GM23338 (cell line): ENCODE data around the gene TIE1. TPM values are rescaled to one million over a fixed set of nuclear protein-coding genes. Genes with fewer than 3 reads are reported as not detected.

ENCODE experiments used
- ATAC-seq: fragments of 200-7000 bp; cut with Tn5 transposase; 3 replicates; pipeline ENCODE4 v1.9.1; 2020
- DNase-seq: peaks from one replicate; pipeline ENCODE4 v3.0.0-alpha.2; 2015; ENCODE audit warnings: low spot score
- H2AFZ ChIP-seq: fragments of 200-600 bp; sonication (generic); 2 replicates; pipeline ENCODE4 v1.8.0; 2016; ENCODE audit warnings: antibody characterized with exemption, mild to moderate bottlenecking, moderate library complexity
- H3F3A ChIP-seq: fragments of 200-600 bp; sonication (generic); replicated peaks from 2 replicates; pipeline ENCODE4 v1.8.0; 2017; ENCODE audit warnings: antibody characterized with exemption, mixed run types, low read depth
- H3K27ac ChIP-seq: fragments of 200-600 bp; sonication (generic); 2 replicates; pipeline ENCODE4 v1.6.1; 2016; ENCODE audit warnings: low read depth
- H3K27me3 ChIP-seq: fragments of 200-600 bp; sonication (generic); 2 replicates; pipeline ENCODE4 v1.8.0; 2016; ENCODE audit warnings: mild to moderate bottlenecking, mixed run types, moderate library complexity; ENCODE audit not compliant: insufficient read depth
- H3K36me3 ChIP-seq: fragments of 200-600 bp; sonication (generic); 2 replicates; pipeline ENCODE4 v1.8.0; 2016; ENCODE audit warnings: mild to moderate bottlenecking; ENCODE audit not compliant: insufficient read depth
- H3K4me1 ChIP-seq: fragments of 200-600 bp; sonication (generic); 2 replicates; pipeline ENCODE4 v1.8.0; 2016; ENCODE audit warnings: mild to moderate bottlenecking, moderate library complexity; ENCODE audit not compliant: insufficient read depth
- H3K4me2 ChIP-seq: fragments of 200-600 bp; sonication (generic); 2 replicates; pipeline ENCODE4 v1.7.1; 2017; ENCODE audit warnings: mixed run types
- H3K4me3 ChIP-seq: fragments of 200-600 bp; sonication (generic); 2 replicates; pipeline ENCODE4 v1.6.1; 2016; ENCODE audit warnings: mixed run types
- H3K79me2 ChIP-seq: fragments of 200-600 bp; sonication (generic); replicated peaks from 2 replicates; pipeline ENCODE4 v1.8.0; 2017; ENCODE audit warnings: mild to moderate bottlenecking; ENCODE audit not compliant: insufficient read depth
- H3K9me2 ChIP-seq: fragments of 200-600 bp; sonication (generic); 2 replicates; pipeline ENCODE4 v1.8.0; 2017; ENCODE audit not compliant: insufficient read depth
- H4K20me1 ChIP-seq: fragments of 200-600 bp; sonication (generic); replicated peaks from 2 replicates; pipeline ENCODE4 v1.8.0; 2017; ENCODE audit warnings: mild to moderate bottlenecking; ENCODE audit not compliant: insufficient read depth
- H3K27ac Mint-ChIP-seq: 2 replicates; pipeline ENCODE4 v1.8.0; 2020; ENCODE audit warnings: inconsistent platforms, mild to moderate bottlenecking, moderate library complexity, mixed read lengths
- H3K27me3 Mint-ChIP-seq: 3 replicates; pipeline ENCODE4 v1.8.0; 2022; ENCODE audit warnings: low read depth, mild to moderate bottlenecking, moderate library complexity, mixed read lengths, inconsistent platforms; ENCODE audit not compliant: insufficient read depth, poor library complexity
- H3K36me3 Mint-ChIP-seq: 3 replicates; pipeline ENCODE4 v1.8.0; 2021; ENCODE audit warnings: low read depth, mild to moderate bottlenecking, inconsistent platforms, moderate library complexity, mixed read lengths
- H3K4me1 Mint-ChIP-seq: 3 replicates; pipeline ENCODE4 v1.8.0; 2020; ENCODE audit warnings: mild to moderate bottlenecking, inconsistent platforms, mixed read lengths
- H3K4me3 Mint-ChIP-seq: 3 replicates; pipeline ENCODE4 v1.8.0; 2021; ENCODE audit warnings: moderate library complexity, mild to moderate bottlenecking, inconsistent platforms, mixed read lengths
- H3K9me3 Mint-ChIP-seq: 3 replicates; pipeline ENCODE4 v1.8.0; 2020; ENCODE audit warnings: moderate library complexity, mild to moderate bottlenecking, inconsistent platforms, mixed read lengths
- CREB1 ChIP-seq: fragments of 250-450 bp; sonication (Bioruptor Pico); IDR thresholded peaks from 2 replicates; pipeline ENCODE4 v1.5.0; 2020; ENCODE audit warnings: low read depth, mild to moderate bottlenecking, moderate library complexity
- EZH2 ChIP-seq: fragments of 200-600 bp; sonication (generic); IDR thresholded peaks from one replicate; pipeline ENCODE4 v1.8.0; 2017; ENCODE audit warnings: antibody characterized with exemption, mild to moderate bottlenecking, low read depth; ENCODE audit not compliant: unreplicated experiment
- EZH2phosphoT487 ChIP-seq: fragments of 200-600 bp; sonication (generic); IDR thresholded peaks from one replicate; pipeline ENCODE4 v1.8.1; 2018; ENCODE audit warnings: antibody characterized with exemption; ENCODE audit not compliant: unreplicated experiment
- JUNB ChIP-seq: IDR thresholded peaks from one replicate; pipeline ENCODE4 v1.6.1; 2016; ENCODE audit warnings: antibody characterized with exemption; ENCODE audit not compliant: unreplicated experiment
- NANOG ChIP-seq: IDR thresholded peaks from 2 replicates; pipeline ENCODE4 v1.6.1; 2016; ENCODE audit warnings: antibody characterized with exemption, borderline replicate concordance
- POLR2AphosphoS5 ChIP-seq: IDR thresholded peaks from 2 replicates; pipeline ENCODE4 v1.6.1; 2016; ENCODE audit warnings: antibody characterized with exemption, low read depth
- REST ChIP-seq: IDR thresholded peaks from one replicate; pipeline ENCODE4 v1.6.1; 2018; ENCODE audit warnings: antibody characterized with exemption; ENCODE audit not compliant: unreplicated experiment
- STAT1 ChIP-seq: IDR thresholded peaks from one replicate; pipeline ENCODE4 v1.6.1; 2016; ENCODE audit warnings: antibody characterized with exemption; ENCODE audit not compliant: unreplicated experiment
- ZNF114 ChIP-seq: fragments of 250-450 bp; sonication (Bioruptor Pico); IDR thresholded peaks from 2 replicates; pipeline ENCODE4 v1.5.0; 2020; ENCODE audit warnings: mild to moderate bottlenecking, moderate library complexity
- ZNF331 ChIP-seq: fragments of 250-450 bp; sonication (Bioruptor Pico); IDR thresholded peaks from 2 replicates; pipeline ENCODE4 v1.5.0; 2020; ENCODE audit warnings: low read depth, mild to moderate bottlenecking, moderate library complexity
- polyA plus RNA-seq: library from polyadenylated mRNA; unstranded; fragments of >200 nt; fragmentation: Nextera tagmentation; extraction: Ambion mirVana; gene quantifications from 2 replicates; pipeline ENCODE4 v1.2.1, GENCODE V29; 2016
- total RNA-seq: library from RNA; depleted of rRNA; stranded (reverse); fragments of >200 nt; shearing (Covaris generic); gene quantifications from 2 replicates; pipeline ENCODE4 v1.2.3, GENCODE V29; 2014
- TF ChIP-seq, protein P1 (sequence below): fragments of 250-450 bp; sonication (Bioruptor Pico); IDR thresholded peaks from 2 replicates; pipeline ENCODE4 v1.5.0; 2020; ENCODE audit warnings: mild to moderate bottlenecking, moderate library complexity
- TF ChIP-seq, protein P2 (sequence below), 2 experiments: fragments of 200-600 bp in 1 of 2; sonication (generic) in 1 of 2; conservative IDR thresholded peaks; 2 replicates each; pipeline versions ENCODE4 v1.5.1 to v1.6.1; 2016 to 2017; ENCODE audit warnings: antibody characterized with exemption in 2 of 2, low read depth in 2 of 2, mild to moderate bottlenecking in 2 of 2, moderate library complexity in 1 of 2
- TF ChIP-seq, protein P3 (sequence below): IDR thresholded peaks from 2 replicates; pipeline ENCODE4 v1.6.1; 2016; ENCODE audit warnings: antibody characterized with exemption

Gene TIE1
- total and polyA plus RNA-seq, 2 experiments from 2014 or later = 0.37 to 2.3 TPM

GRCh38 chr1:43372172-43372571 is 71.4 kb downstream of the TIE1 start:
- H3K9me3 Mint-ChIP-seq = no peaks in the 10 kb centered on the region
- Histone ChIP-seq H3K79me2 (peaks cover 7% of the 10 kb centered on the region; the same call in 1 of the 2 replicates), H2AFZ (no peak overlapping the region), H3K4me2 (no peak overlapping the region), H4K20me1 (0 out of 2 replicates have a peak, but pooled peaks cover 3% of the 10 kb centered on the region), H3F3A (peaks cover 8% of the 10 kb centered on the region), H3K27me3 (no peaks in the 10 kb centered on the region), H3K4me1 (peaks cover 8% of the 10 kb centered on the region; the same call in 1 of the 2 replicates), H3K9me2 (no peaks in the 10 kb centered on the region), H3K4me3 (no peak overlapping the region), H3K36me3 (no peaks in the 10 kb centered on the region), H3K27ac (no peak overlapping the region)
- H3K4me1 Mint-ChIP-seq = peaks cover 9% of the 10 kb centered on the region; the same call in 2 of the 3 replicates
- no peak for DNase-seq
- TF ChIP-seq ZNF114 (no peak), EZH2 (no peak), EZH2phosphoT487 (no peak), ZNF331 (CRISPR knock-in tag) (no peak), REST (no peak), JUNB (no peak), CREB1 (CRISPR knock-in tag) (no peak), STAT1 (no peak), NANOG (no peak), POLR2AphosphoS5 (no peak)
- TF ChIP-seq, protein P1, sequence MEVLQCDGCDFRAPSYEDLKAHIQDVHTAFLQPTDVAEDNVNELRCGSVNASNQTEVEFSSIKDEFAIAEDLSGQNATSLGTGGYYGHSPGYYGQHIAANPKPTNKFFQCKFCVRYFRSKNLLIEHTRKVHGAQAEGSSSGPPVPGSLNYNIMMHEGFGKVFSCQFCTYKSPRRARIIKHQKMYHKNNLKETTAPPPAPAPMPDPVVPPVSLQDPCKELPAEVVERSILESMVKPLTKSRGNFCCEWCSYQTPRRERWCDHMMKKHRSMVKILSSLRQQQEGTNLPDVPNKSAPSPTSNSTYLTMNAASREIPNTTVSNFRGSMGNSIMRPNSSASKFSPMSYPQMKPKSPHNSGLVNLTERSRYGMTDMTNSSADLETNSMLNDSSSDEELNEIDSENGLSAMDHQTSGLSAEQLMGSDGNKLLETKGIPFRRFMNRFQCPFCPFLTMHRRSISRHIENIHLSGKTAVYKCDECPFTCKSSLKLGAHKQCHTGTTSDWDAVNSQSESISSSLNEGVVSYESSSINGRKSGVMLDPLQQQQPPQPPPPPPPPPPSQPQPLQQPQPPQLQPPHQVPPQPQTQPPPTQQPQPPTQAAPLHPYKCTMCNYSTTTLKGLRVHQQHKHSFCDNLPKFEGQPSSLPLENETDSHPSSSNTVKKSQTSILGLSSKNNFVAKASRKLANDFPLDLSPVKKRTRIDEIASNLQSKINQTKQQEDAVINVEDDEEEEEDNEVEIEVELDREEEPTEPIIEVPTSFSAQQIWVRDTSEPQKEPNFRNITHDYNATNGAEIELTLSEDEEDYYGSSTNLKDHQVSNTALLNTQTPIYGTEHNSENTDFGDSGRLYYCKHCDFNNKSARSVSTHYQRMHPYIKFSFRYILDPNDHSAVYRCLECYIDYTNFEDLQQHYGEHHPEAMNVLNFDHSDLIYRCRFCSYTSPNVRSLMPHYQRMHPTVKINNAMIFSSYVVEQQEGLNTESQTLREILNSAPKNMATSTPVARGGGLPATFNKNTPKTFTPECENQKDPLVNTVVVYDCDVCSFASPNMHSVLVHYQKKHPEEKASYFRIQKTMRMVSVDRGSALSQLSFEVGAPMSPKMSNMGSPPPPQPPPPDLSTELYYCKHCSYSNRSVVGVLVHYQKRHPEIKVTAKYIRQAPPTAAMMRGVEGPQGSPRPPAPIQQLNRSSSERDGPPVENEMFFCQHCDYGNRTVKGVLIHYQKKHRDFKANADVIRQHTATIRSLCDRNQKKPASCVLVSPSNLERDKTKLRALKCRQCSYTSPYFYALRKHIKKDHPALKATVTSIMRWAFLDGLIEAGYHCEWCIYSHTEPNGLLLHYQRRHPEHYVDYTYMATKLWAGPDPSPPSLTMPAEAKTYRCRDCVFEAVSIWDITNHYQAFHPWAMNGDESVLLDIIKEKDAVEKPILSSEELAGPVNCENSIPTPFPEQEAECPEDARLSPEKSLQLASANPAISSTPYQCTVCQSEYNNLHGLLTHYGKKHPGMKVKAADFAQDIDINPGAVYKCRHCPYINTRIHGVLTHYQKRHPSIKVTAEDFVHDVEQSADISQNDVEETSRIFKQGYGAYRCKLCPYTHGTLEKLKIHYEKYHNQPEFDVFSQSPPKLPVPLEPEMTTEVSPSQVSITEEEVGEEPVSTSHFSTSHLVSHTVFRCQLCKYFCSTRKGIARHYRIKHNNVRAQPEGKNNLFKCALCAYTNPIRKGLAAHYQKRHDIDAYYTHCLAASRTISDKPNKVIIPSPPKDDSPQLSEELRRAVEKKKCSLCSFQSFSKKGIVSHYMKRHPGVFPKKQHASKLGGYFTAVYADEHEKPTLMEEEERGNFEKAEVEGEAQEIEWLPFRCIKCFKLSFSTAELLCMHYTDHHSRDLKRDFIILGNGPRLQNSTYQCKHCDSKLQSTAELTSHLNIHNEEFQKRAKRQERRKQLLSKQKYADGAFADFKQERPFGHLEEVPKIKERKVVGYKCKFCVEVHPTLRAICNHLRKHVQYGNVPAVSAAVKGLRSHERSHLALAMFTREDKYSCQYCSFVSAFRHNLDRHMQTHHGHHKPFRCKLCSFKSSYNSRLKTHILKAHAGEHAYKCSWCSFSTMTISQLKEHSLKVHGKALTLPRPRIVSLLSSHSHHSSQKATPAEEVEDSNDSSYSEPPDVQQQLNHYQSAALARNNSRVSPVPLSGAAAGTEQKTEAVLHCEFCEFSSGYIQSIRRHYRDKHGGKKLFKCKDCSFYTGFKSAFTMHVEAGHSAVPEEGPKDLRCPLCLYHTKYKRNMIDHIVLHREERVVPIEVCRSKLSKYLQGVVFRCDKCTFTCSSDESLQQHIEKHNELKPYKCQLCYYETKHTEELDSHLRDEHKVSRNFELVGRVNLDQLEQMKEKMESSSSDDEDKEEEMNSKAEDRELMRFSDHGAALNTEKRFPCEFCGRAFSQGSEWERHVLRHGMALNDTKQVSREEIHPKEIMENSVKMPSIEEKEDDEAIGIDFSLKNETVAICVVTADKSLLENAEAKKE (CRISPR knock-in tag) = no peak
- TF ChIP-seq, protein P2, sequence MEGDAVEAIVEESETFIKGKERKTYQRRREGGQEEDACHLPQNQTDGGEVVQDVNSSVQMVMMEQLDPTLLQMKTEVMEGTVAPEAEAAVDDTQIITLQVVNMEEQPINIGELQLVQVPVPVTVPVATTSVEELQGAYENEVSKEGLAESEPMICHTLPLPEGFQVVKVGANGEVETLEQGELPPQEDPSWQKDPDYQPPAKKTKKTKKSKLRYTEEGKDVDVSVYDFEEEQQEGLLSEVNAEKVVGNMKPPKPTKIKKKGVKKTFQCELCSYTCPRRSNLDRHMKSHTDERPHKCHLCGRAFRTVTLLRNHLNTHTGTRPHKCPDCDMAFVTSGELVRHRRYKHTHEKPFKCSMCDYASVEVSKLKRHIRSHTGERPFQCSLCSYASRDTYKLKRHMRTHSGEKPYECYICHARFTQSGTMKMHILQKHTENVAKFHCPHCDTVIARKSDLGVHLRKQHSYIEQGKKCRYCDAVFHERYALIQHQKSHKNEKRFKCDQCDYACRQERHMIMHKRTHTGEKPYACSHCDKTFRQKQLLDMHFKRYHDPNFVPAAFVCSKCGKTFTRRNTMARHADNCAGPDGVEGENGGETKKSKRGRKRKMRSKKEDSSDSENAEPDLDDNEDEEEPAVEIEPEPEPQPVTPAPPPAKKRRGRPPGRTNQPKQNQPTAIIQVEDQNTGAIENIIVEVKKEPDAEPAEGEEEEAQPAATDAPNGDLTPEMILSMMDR (conservative IDR thresholded peaks at IDR 0.05; ENCODE audit: low read depth in 2 of 2) = no peak
- TF ChIP-seq, protein P3, sequence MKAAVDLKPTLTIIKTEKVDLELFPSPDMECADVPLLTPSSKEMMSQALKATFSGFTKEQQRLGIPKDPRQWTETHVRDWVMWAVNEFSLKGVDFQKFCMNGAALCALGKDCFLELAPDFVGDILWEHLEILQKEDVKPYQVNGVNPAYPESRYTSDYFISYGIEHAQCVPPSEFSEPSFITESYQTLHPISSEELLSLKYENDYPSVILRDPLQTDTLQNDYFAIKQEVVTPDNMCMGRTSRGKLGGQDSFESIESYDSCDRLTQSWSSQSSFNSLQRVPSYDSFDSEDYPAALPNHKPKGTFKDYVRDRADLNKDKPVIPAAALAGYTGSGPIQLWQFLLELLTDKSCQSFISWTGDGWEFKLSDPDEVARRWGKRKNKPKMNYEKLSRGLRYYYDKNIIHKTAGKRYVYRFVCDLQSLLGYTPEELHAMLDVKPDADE = no peak
- ATAC-seq = no peak
- no peak overlapping the region for H3K27ac Mint-ChIP-seq
- peaks cover 2% of the 10 kb centered on the region for H3K27me3 Mint-ChIP-seq
- H3K4me3 Mint-ChIP-seq = no peak overlapping the region
- no peaks in the 10 kb centered on the region for H3K36me3 Mint-ChIP-seq
